Measurements from ENCODE around the gene ZFTA. TPM values are rescaled to one million over a fixed set of nuclear protein-coding genes. Genes with fewer than 3 reads are reported as not detected.
A peak's percentile ranks its signal among the peaks of the same experiment; 100 is the strongest.

The ZFTA gene
- total and polyA plus RNA-seq, 4 donors: 1.7 to 12.1 (median 6.8) TPM

DNA sequence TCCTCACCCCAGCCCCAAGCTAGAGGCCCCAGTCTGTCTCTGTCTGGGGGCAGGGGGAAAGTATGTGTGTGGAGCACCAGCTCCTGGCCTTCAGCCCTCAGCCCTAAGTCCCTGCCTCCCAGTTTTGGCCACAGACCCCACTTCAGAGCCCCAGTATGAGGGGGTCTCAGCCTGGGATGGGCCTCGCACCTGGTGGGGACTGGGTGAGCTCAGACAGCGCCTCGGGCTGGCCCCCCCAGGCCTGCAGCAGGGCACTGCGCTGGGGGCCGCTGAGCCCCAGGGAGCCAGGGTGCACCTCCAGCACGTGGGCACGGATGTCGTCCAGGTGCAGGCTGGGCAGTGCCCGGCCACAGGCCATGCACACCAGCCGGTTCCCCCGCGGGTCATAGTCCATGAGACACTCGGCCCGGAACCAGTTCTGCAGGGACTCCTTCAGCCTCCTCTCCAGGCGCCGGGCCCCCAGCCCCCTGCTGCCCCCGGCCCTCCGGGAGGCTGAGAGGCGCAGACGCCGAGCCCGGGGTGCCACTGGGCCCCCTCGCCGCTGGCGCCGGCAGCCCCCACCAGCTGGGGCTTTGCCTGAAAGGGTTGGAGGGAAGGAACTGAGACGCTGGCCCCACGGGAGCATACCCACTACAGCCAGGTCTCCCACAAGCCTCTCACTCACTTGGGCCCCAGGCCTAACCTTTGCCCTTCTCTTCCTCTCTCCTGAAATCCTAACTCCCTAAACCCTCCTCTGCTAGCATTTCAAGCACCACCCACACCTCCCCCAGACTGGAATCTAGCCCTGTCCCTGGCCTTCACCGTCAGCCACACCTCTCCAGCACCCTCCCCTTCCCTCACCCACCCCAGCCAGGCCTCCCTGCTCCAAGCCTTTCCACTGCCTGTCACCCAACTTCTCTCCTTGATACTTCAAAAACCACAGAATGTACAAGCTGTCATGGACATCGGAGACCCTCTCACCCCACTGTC lies 3.6 kb downstream of the ZFTA start:
- peak; percentile 63 for DNase-seq (ENCODE audit: low spot score)
- no peaks in the 10 kb centered on the region for H3K9me3 ChIP-seq (ENCODE audit: control insufficient read depth in 4 of 4, low read length in 3 of 4)
- H3K4me1 ChIP-seq (ENCODE audit: control insufficient read depth in 4 of 4, insufficient read depth in 4 of 4, low read length in 3 of 4): peaks cover 15 to 68% (median 40%) of the 10 kb centered on the region in 4 donors
- peak overlapping the region; percentile 47 to 88 for H3K9ac ChIP-seq (ENCODE audit: low read depth in 1 of 2, low read length in 2 of 2)
- TF ChIP-seq ZBTB33 (IDR thresholded peaks at IDR 0.05) (no peak), RAD21 (IDR thresholded peaks at IDR 0.05) (peak in 1 of 2 donors; percentile 13), GABPA (IDR thresholded peaks at IDR 0.05 in 1 of 2, conservative IDR thresholded peaks at IDR 0.05 in 1 of 2) (no peak), TAF1 (conservative IDR thresholded peaks at IDR 0.05) (peak; percentile 37), NR2F2 (IDR thresholded peaks at IDR 0.05) (no peak), RXRA (IDR thresholded peaks at IDR 0.05) (peak; percentile 35 to 47), HNF4G (IDR thresholded peaks at IDR 0.05) (peak; percentile 59), FOXA2 (IDR thresholded peaks at IDR 0.05) (no peak), MAX (IDR thresholded peaks at IDR 0.05) (peak; percentile 6), HNF4A (conservative IDR thresholded peaks at IDR 0.05) (peak; percentile 62 to 74), SP1 (IDR thresholded peaks at IDR 0.05) (peak; percentile 90), YY1 (IDR thresholded peaks at IDR 0.05) (peak; percentile 42), EGR1 (IDR thresholded peaks at IDR 0.05; ENCODE audit: low read depth in 2 of 2) (peak in 1 of 2 donors; percentile 9), FOXA1 (IDR thresholded peaks at IDR 0.05) (no peak), JUND (IDR thresholded peaks at IDR 0.05) (peak in 1 of 2 donors; percentile 11)
- TF ChIP-seq, protein P1, sequence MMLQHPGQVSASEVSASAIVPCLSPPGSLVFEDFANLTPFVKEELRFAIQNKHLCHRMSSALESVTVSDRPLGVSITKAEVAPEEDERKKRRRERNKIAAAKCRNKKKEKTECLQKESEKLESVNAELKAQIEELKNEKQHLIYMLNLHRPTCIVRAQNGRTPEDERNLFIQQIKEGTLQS (IDR thresholded peaks at IDR 0.05): no peak
- TF ChIP-seq, protein P2, sequence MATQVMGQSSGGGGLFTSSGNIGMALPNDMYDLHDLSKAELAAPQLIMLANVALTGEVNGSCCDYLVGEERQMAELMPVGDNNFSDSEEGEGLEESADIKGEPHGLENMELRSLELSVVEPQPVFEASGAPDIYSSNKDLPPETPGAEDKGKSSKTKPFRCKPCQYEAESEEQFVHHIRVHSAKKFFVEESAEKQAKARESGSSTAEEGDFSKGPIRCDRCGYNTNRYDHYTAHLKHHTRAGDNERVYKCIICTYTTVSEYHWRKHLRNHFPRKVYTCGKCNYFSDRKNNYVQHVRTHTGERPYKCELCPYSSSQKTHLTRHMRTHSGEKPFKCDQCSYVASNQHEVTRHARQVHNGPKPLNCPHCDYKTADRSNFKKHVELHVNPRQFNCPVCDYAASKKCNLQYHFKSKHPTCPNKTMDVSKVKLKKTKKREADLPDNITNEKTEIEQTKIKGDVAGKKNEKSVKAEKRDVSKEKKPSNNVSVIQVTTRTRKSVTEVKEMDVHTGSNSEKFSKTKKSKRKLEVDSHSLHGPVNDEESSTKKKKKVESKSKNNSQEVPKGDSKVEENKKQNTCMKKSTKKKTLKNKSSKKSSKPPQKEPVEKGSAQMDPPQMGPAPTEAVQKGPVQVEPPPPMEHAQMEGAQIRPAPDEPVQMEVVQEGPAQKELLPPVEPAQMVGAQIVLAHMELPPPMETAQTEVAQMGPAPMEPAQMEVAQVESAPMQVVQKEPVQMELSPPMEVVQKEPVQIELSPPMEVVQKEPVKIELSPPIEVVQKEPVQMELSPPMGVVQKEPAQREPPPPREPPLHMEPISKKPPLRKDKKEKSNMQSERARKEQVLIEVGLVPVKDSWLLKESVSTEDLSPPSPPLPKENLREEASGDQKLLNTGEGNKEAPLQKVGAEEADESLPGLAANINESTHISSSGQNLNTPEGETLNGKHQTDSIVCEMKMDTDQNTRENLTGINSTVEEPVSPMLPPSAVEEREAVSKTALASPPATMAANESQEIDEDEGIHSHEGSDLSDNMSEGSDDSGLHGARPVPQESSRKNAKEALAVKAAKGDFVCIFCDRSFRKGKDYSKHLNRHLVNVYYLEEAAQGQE (IDR thresholded peaks at IDR 0.05): no peak
- TF ChIP-seq, protein P3, sequence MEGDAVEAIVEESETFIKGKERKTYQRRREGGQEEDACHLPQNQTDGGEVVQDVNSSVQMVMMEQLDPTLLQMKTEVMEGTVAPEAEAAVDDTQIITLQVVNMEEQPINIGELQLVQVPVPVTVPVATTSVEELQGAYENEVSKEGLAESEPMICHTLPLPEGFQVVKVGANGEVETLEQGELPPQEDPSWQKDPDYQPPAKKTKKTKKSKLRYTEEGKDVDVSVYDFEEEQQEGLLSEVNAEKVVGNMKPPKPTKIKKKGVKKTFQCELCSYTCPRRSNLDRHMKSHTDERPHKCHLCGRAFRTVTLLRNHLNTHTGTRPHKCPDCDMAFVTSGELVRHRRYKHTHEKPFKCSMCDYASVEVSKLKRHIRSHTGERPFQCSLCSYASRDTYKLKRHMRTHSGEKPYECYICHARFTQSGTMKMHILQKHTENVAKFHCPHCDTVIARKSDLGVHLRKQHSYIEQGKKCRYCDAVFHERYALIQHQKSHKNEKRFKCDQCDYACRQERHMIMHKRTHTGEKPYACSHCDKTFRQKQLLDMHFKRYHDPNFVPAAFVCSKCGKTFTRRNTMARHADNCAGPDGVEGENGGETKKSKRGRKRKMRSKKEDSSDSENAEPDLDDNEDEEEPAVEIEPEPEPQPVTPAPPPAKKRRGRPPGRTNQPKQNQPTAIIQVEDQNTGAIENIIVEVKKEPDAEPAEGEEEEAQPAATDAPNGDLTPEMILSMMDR (IDR thresholded peaks at IDR 0.05; ENCODE audit: low read depth, low read length, missing input control): no peak
- peak overlapping the region; percentile 86 to 98 for H3K27ac ChIP-seq (ENCODE audit: low read depth in 1 of 2, low read length in 2 of 2)
- WGBS: 31% methylated on average over 30 of the region's 30 CpGs
- H3K4me3 ChIP-seq (ENCODE audit: low read depth in 1 of 3, low read length in 3 of 3): peak overlapping the region; percentile 49 to 74 (median 51)
- H3K36me3 ChIP-seq (ENCODE audit: control insufficient read depth in 4 of 4, insufficient read depth in 3 of 4, low read depth in 1 of 4, low read length in 3 of 4): peaks cover 0 to 5% (median 2%) of the 10 kb centered on the region in 4 donors
- no peaks in the 10 kb centered on the region for H3K27me3 ChIP-seq (ENCODE audit: control insufficient read depth in 4 of 4, insufficient read depth in 4 of 4, low read length in 3 of 4)
